Neural cell (in vitro differentiated cells): ENCODE data around the gene FAM83F.

Experiments
- CTCF ChIP-seq: fragments of 450-650 bp; IDR thresholded peaks from 2 replicates; pipeline ENCODE4 v1.5.1; 2014; ENCODE audit warnings: antibody characterized with exemption, mild to moderate bottlenecking, moderate library complexity; ENCODE audit not compliant: poor library complexity, severe bottlenecking
- EZH2 ChIP-seq: fragments of 200-600, 300-800 bp; shearing (Covaris generic), sonication (generic); IDR thresholded peaks from 2 replicates; pipeline ENCODE4 v1.6.1; 2014; ENCODE audit warnings: antibody characterized with exemption, low read length, borderline replicate concordance, mild to moderate bottlenecking; ENCODE audit not compliant: insufficient read depth, poor library complexity, severe bottlenecking
- POLR2AphosphoS5 ChIP-seq: IDR thresholded peaks from 2 replicates; pipeline ENCODE4 v1.6.1; 2012
- REST ChIP-seq: IDR thresholded peaks from 2 replicates; pipeline ENCODE4 v1.6.1; 2012; ENCODE audit warnings: borderline replicate concordance
- TAF1 ChIP-seq: IDR thresholded peaks from 2 replicates; pipeline ENCODE4 v1.6.1; 2012; ENCODE audit warnings: low read depth

- no peak for TF ChIP-seq CTCF
- TF ChIP-seq EZH2: no peak
- TF ChIP-seq POLR2AphosphoS5: no peak
- no peak for TF ChIP-seq REST
- no peak for TF ChIP-seq TAF1
Observed at GRCh38 chr22:39980596-39980995, 14.2 kb upstream of the FAM83F start.
